ENCODE measurements around the gene MADD. TPM values are rescaled to one million over a fixed set of nuclear protein-coding genes. Genes with fewer than 3 reads are reported as not detected.

Gene MADD
- total and polyA plus RNA-seq, 11 donors = 22.6 to 60.6 (median 40.2) TPM

DNA sequence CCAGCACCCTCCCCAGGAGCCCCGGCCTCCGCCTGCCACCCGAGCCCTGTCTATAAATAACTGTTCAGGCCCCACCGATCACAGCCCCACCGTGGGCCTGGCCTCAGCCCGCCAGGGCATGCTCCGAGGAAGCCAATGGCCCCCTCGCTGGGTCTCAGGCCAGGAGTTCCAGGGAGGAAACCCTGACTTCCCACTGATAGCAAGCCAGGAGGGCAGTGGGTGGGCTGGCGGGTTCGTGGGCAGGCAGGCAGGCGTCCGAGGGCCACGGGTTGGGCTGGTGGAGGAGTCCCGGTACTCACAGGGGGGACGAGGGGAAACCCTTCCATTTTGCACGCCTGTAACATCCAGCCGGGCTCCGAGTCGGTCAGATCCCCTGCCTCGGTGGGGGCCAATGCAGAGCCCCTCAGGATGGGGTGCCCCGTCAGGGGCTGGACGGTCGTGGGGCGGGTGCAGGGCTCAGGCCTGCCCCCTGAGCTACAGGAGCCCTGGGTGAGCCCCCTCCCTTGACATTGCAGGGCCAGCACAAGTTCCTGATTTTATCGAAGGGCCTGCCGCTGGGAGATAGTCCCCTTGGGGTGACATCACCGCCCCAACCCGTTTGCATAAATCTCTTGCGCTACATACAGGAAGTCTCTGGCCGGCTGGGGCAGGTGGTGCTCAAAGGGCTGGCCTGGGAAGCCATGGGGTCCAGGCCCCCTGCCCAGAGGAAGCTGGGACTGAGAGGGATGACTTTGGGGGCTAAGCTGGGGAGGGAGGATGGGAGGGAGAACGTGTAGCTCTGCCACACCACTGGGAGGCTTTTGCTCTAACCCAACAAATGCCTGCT is 108.3 kb downstream of the MADD start, which contains the start of gene SPI1:
Gene SPI1, minus strand, starts transcription at position 538 of the 826 bp plus-strand sequence. Its CDS starts 194 bp downstream, at position 344.
- peak in 3 of 4 donors; percentile 41 to 60 (median 57) for ATAC-seq
- WGBS, 4 donors = 58 to 77% (median 64%) methylated on average over 20 to 31 of the region's 31 CpGs

DNA sequence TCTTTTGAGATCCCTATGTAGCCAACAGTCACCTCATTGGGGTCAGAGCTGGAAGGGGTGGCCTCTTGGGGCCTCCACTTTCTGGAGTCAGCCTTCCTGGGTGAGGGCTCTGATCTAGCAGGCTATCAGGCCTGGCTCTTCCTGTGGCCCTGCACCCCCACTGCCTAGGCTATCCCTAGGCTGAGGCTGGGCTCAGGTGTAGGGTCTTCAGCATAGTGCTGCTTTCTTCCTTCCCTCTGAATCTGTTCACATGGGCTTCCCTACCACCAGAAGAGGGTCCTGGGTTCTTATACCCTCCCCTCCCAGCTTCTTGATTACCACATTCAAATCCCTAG is 108.9 kb downstream of the MADD start:
- no peaks in the 10 kb centered on the region for H3K27me3 ChIP-seq

More for the DNA sequence above, 108.3 kb downstream of the MADD start, which contains the start of gene SPI1:
- DNase-seq = peak; percentile 65 to 83 (median 74)
- Histone ChIP-seq H3K9me3 (no peaks in the 10 kb centered on the region), H3K27ac (peak within 1 kb of the TSS in 11 of 12 donors; percentile 20 to 96 (median 52)), H3K4me3 (peak within 1 kb of the TSS in 9 of 12 donors; percentile 26 to 70 (median 42)), H3K27me3 (no peaks in the 10 kb centered on the region), H3K36me3 (peaks cover 0 to 12% (median 0%) of the 10 kb centered on the region in 9 donors), H3K4me1 (peaks cover 0 to 30% (median 0%) of the 10 kb centered on the region in 12 donors)
- intact Hi-C loops (cut with DNase I) = loop anchor here in 6 of 10 donors (5.0 to 10.0 kb wide), 4 partner anchors 74 to 477 kb away; no protein-coding TSS in a partner anchor
- TF ChIP-seq CTCF (IDR thresholded peaks at IDR 0.05) (no peak), POLR2A (IDR thresholded peaks at IDR 0.05) (peak in 1 of 2 donors; percentile 30)

GRCh38 chr11:47379317-47379716 is 109.4 kb downstream of the MADD start:
- peaks cover 0 to 28% (median 0%) of the 10 kb centered on the region in 12 donors for H3K4me1 ChIP-seq
- TF ChIP-seq POLR2A (IDR thresholded peaks at IDR 0.05) (no peak), CTCF (IDR thresholded peaks at IDR 0.05) (no peak)
- DNase-seq = no peak
- no peak overlapping the region for H3K4me3 ChIP-seq
- peak overlapping the region in 1 of 12 donors; percentile 96 for H3K27ac ChIP-seq
- intact Hi-C loops (cut with DNase I) = loop anchor here in 6 of 10 donors (5.0 to 10.0 kb wide), 4 partner anchors 73 to 475 kb away; no protein-coding TSS in a partner anchor
- 89 to 94% (median 90%) methylated on average over 2 of the region's 2 CpGs for WGBS, 4 donors
- H3K9me3 ChIP-seq = no peaks in the 10 kb centered on the region
- no peaks in the 10 kb centered on the region for H3K27me3 ChIP-seq
- ATAC-seq = no peak
- peaks cover 0 to 3% (median 0%) of the 10 kb centered on the region in 9 donors for H3K36me3 ChIP-seq

More for the DNA sequence above, 108.9 kb downstream of the MADD start:
- intact Hi-C loops (cut with DNase I) = loop anchor here in 6 of 10 donors (5.0 to 10.0 kb wide), 4 partner anchors 73 to 476 kb away; no protein-coding TSS in a partner anchor
- Histone ChIP-seq H3K36me3 (peaks cover 0 to 7% (median 0%) of the 10 kb centered on the region in 9 donors), H3K4me1 (peaks cover 0 to 32% (median 0%) of the 10 kb centered on the region in 12 donors), H3K9me3 (no peaks in the 10 kb centered on the region), H3K27ac (peak overlapping the region in 6 of 12 donors; percentile 24 to 96 (median 67)), H3K4me3 (peak overlapping the region in 2 of 12 donors; percentile 50 to 70)
- ATAC-seq = no peak
- DNase-seq = no peak
- no peak for TF ChIP-seq CTCF (IDR thresholded peaks at IDR 0.05)
- TF ChIP-seq POLR2A (IDR thresholded peaks at IDR 0.05) = no peak

Other genes with a start within 250 kb of the MADD start
- 10 to 100 TPM; 47.5 to 96.1 (median 61.3) TPM for gene ARFGAP2, start 93.3 kb upstream of the MADD start, total RNA-seq
- gene ARFGAP2, start 93.3 kb upstream of the MADD start, polyA plus RNA-seq = 10 to 100 TPM; 49.7 to 79.1 TPM
- 100 to 1,000 TPM; 127 to 330 (median 211) TPM for gene PACSIN3, start 83.7 kb upstream of the MADD start, total RNA-seq
- 100 to 1,000 TPM; 123 to 282 TPM for gene PACSIN3, start 83.7 kb upstream of the MADD start, polyA plus RNA-seq
- 10 to 100 TPM in 4 of 9 donors, 1 to 10 TPM in 5; 8.0 to 28.5 (median 9.7) TPM for gene DDB2, start 55.2 kb upstream of the MADD start, total RNA-seq
- 10 to 100 TPM in 1 of 2 donors, 1 to 10 TPM in 1; 8.1 to 11.7 TPM for gene DDB2, start 55.2 kb upstream of the MADD start, polyA plus RNA-seq
- gene ACP2, start 21.3 kb upstream of the MADD start, total RNA-seq = 10 to 100 TPM; 18.0 to 60.4 (median 26.6) TPM
- 10 to 100 TPM; 25.3 to 44.7 TPM for gene ACP2, start 21.3 kb upstream of the MADD start, polyA plus RNA-seq
- 10 to 100 TPM in 5 of 9 donors, 1 to 10 TPM in 4; 3.9 to 38.5 (median 11.9) TPM for gene NR1H3, start 12.1 kb upstream of the MADD start, total RNA-seq
- gene NR1H3, start 12.1 kb upstream of the MADD start, polyA plus RNA-seq = 10 to 100 TPM; 11.4 to 17.5 TPM
- gene MYBPC3, start 82.6 kb downstream of the MADD start, total RNA-seq = 1,000 to 10,000 TPM; 1,340 to 3,074 (median 2,074) TPM
- 1,000 to 10,000 TPM in 1 of 2 donors, 100 to 1,000 TPM in 1; 425 to 1,204 TPM for gene MYBPC3, start 82.6 kb downstream of the MADD start, polyA plus RNA-seq
- 10 to 100 TPM in 4 of 9 donors, 1 to 10 TPM in 5; 2.8 to 78.9 (median 8.5) TPM for gene SPI1, start 108.4 kb downstream of the MADD start, total RNA-seq
- 1 to 10 TPM; 4.3 to 7.7 TPM for gene SPI1, start 108.4 kb downstream of the MADD start, polyA plus RNA-seq
- 10 to 100 TPM; 33.5 to 82.8 (median 45.3) TPM for gene SLC39A13, start 138.5 kb downstream of the MADD start, total RNA-seq
- gene SLC39A13, start 138.5 kb downstream of the MADD start, polyA plus RNA-seq = 10 to 100 TPM; 56.5 to 97.3 TPM
- gene PSMC3, start 156.3 kb downstream of the MADD start, total RNA-seq = 100 to 1,000 TPM; 121 to 215 (median 151) TPM
- gene PSMC3, start 156.3 kb downstream of the MADD start, polyA plus RNA-seq = 100 to 1,000 TPM; 195 to 258 TPM
- gene RAPSN, start 179.0 kb downstream of the MADD start, total RNA-seq = 1 to 10 TPM; 1.4 to 6.5 (median 3.6) TPM
- gene RAPSN, start 179.0 kb downstream of the MADD start, polyA plus RNA-seq = 1 to 10 TPM in 1 of 2 donors, under 1 TPM in 1; 0.43 to 2.2 TPM

Measured in heart left ventricle (tissue), 16 donors.